Measurements from ENCODE around the gene PTGDS.

DNA sequence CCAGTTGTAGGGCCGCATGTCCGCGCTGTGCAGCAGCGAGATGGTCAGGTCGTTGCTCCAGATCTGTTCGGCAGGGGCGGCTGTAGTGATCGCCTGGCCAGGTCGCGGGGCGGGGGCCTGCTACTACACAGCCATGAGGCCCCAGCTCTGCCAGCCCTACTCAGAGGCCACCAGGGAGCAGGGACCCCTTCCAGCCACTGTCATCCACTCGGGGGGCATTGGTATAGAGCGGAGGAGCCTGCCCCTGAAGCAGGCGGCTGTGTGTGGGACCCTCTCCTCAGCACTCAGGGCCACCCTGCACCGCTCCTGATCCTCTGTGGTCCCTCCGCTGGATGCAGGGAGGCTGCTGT is 34.4 kb upstream of the PTGDS start:
- TF ChIP-seq, protein P1, sequence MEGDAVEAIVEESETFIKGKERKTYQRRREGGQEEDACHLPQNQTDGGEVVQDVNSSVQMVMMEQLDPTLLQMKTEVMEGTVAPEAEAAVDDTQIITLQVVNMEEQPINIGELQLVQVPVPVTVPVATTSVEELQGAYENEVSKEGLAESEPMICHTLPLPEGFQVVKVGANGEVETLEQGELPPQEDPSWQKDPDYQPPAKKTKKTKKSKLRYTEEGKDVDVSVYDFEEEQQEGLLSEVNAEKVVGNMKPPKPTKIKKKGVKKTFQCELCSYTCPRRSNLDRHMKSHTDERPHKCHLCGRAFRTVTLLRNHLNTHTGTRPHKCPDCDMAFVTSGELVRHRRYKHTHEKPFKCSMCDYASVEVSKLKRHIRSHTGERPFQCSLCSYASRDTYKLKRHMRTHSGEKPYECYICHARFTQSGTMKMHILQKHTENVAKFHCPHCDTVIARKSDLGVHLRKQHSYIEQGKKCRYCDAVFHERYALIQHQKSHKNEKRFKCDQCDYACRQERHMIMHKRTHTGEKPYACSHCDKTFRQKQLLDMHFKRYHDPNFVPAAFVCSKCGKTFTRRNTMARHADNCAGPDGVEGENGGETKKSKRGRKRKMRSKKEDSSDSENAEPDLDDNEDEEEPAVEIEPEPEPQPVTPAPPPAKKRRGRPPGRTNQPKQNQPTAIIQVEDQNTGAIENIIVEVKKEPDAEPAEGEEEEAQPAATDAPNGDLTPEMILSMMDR (IDR thresholded peaks at IDR 0.05), result no peak
- TF ChIP-seq EZH2 (IDR thresholded peaks at IDR 0.05; ENCODE audit: borderline replicate concordance, insufficient read depth, low read depth, low read length, poor library complexity, severe bottlenecking), result no peak

Measured in B cell (primary cell).